Parietal lobe (tissue), 2 donors: ENCODE results near the gene GPC6. TPM values are rescaled to one million over a fixed set of nuclear protein-coding genes. Genes with fewer than 3 reads are reported as not detected.

Experiments
- small RNA-seq: library from RNA; depleted of rRNA; stranded (forward); fragments of <200 nt; gene quantifications from one replicate; pipeline ENCODE3, GENCODE V24; 2014; ENCODE audit warnings: low replicate concordance
- total RNA-seq: library from RNA; depleted of rRNA; stranded (reverse); fragments of >200 nt; gene quantifications from one replicate; pipeline ENCODE4 v1.2.3, GENCODE V29; 2014

GPC6 gene
- 15.3 TPM for total RNA-seq

GRCh38 chr13:93226623-93227279 lies at the start of gene GPC6:
Gene GPC6, plus strand, starts transcription at chr13:93226807.

Small RNAs within 50 kb of the gene (small RNA-seq; reads per million reads assigned to genes)
- gene RNA5SP35 = not detected
